Measurements from ENCODE around the gene WIPF2. TPM values are rescaled to one million over a fixed set of nuclear protein-coding genes. Genes with fewer than 3 reads are reported as not detected.

Gene WIPF2
- total RNA-seq, 1 experiment from 2014 or later, result 30.4 TPM

- ATAC-seq (no peak), DNase-seq (ENCODE audit: low read depth, low spot score) (no peak)
- ChIA-PET CTCF (interaction anchor here (0.6 kb wide), 1 partner anchor 117 kb away, joined by 3 read pairs; no protein-coding TSS in a partner anchor), POLR2A (interaction anchor here (0.6 to 1.0 kb wide), 2 partner anchors 34 to 57 kb away, joined by 4 read pairs; no protein-coding TSS in a partner anchor), RAD21 (ENCODE audit: low non-redundant PET in 1 of 2, low total read pairs in 2 of 2, uncharacterized antibody in 2 of 2, unreplicated experiment in 2 of 2) (no interaction called here)
- Histone ChIP-seq H3K9me3 (ENCODE audit: control insufficient read depth in 1 of 2, insufficient read depth in 1 of 2, low read depth in 1 of 2, low read length in 2 of 2) (no peaks in the 10 kb centered on the region), H3K9ac (ENCODE audit: low read length) (no peak overlapping the region), H3K27ac (ENCODE audit: low read depth, low read length) (no peak overlapping the region), H3K4me1 (ENCODE audit: control insufficient read depth in 1 of 2, insufficient read depth in 2 of 2, low read length in 2 of 2) (peaks cover 14 to 24% of the 10 kb centered on the region in 2 experiments), H3K79me2 (ENCODE audit: insufficient read depth, low read length) (peaks cover 4% of the 10 kb centered on the region; the same call in 1 of the 2 replicates), H3K4me3 (replicated peaks in 1 of 2; ENCODE audit: low read depth in 1 of 2, low read length in 2 of 2) (no peak overlapping the region), H4K20me1 (ENCODE audit: insufficient read depth) (no peaks in the 10 kb centered on the region), H3K36me3 (ENCODE audit: control insufficient read depth in 1 of 2, insufficient read depth in 2 of 2, low read length in 2 of 2) (peaks cover 36 to 43% of the 10 kb centered on the region in 2 experiments), H2AFZ (ENCODE audit: low read depth, low read length, poor library complexity, severe bottlenecking) (no peak overlapping the region), H3K27me3 (ENCODE audit: insufficient read depth, low read length) (no peaks in the 10 kb centered on the region), H3K9me2 (ENCODE audit: insufficient read depth) (no peaks in the 10 kb centered on the region), H3K4me2 (ENCODE audit: low read length) (no peak overlapping the region)
- intact Hi-C loops (cut with micrococcal nuclease), result no loop called here
- BruUV-seq (replicated peaks), result no TSS peak
- TF ChIP-seq TCF7L2 (IDR thresholded peaks at IDR 0.05; ENCODE audit: borderline replicate concordance, extremely low read depth, insufficient read depth, insufficient read length) (no peak), REST (IDR thresholded peaks at IDR 0.05; ENCODE audit: low read depth) (no peak), EGR1 (IDR thresholded peaks at IDR 0.05; ENCODE audit: low read depth) (no peak)
These were observed 45.9 kb upstream of the WIPF2 start for GRCh38 chr17:40173091-40173777.

GRCh38 chr17:40173778-40174135, 45.3 kb upstream of the WIPF2 start:
- Histone ChIP-seq H3K27me3 (ENCODE audit: insufficient read depth, low read length) (no peaks in the 10 kb centered on the region), H3K9me3 (ENCODE audit: control insufficient read depth in 1 of 2, insufficient read depth in 1 of 2, low read depth in 1 of 2, low read length in 2 of 2) (no peaks in the 10 kb centered on the region), H3K27ac (ENCODE audit: low read depth, low read length) (no peak overlapping the region), H3K9me2 (ENCODE audit: insufficient read depth) (no peaks in the 10 kb centered on the region), H3K9ac (ENCODE audit: low read length) (no peak overlapping the region), H2AFZ (ENCODE audit: low read depth, low read length, poor library complexity, severe bottlenecking) (no peak overlapping the region), H3K4me3 (replicated peaks in 1 of 2; ENCODE audit: low read depth in 1 of 2, low read length in 2 of 2) (no peak overlapping the region), H3K79me2 (ENCODE audit: insufficient read depth, low read length) (peaks cover 2% of the 10 kb centered on the region; the same call in 1 of the 2 replicates), H3K36me3 (ENCODE audit: control insufficient read depth in 1 of 2, insufficient read depth in 2 of 2, low read length in 2 of 2) (peaks cover 35 to 40% of the 10 kb centered on the region in 2 experiments), H3K4me1 (ENCODE audit: control insufficient read depth in 1 of 2, insufficient read depth in 2 of 2, low read length in 2 of 2) (peaks cover 19 to 28% of the 10 kb centered on the region in 2 experiments), H3K4me2 (ENCODE audit: low read length) (no peak overlapping the region), H4K20me1 (ENCODE audit: insufficient read depth) (no peaks in the 10 kb centered on the region)
- ChIA-PET RAD21 (ENCODE audit: low non-redundant PET in 1 of 2, low total read pairs in 2 of 2, uncharacterized antibody in 2 of 2, unreplicated experiment in 2 of 2) (no interaction called here), POLR2A (no interaction called here), CTCF (interaction anchor here (0.6 kb wide), 1 partner anchor 116 kb away, joined by 3 read pairs; no protein-coding TSS in a partner anchor)
- no TSS peak for BruUV-seq (replicated peaks)
- no peak for ATAC-seq
- intact Hi-C loops (cut with micrococcal nuclease), result no loop called here
- DNase-seq (ENCODE audit: low read depth, low spot score), result no peak
- TF ChIP-seq FOSL1 (IDR thresholded peaks at IDR 0.05; ENCODE audit: low read depth) (no peak), REST (IDR thresholded peaks at IDR 0.05; ENCODE audit: low read depth) (no peak), CEBPB (IDR thresholded peaks at IDR 0.05; ENCODE audit: low read depth) (no peak), SIN3A (IDR thresholded peaks at IDR 0.05; ENCODE audit: low read depth) (no peak), RAD21 (IDR thresholded peaks at IDR 0.05; ENCODE audit: low read depth) (no peak), ELF1 (IDR thresholded peaks at IDR 0.05; ENCODE audit: borderline replicate concordance, low read depth) (no peak), MAX (IDR thresholded peaks at IDR 0.05) (no peak), YY1 (IDR thresholded peaks at IDR 0.05; ENCODE audit: extremely low read depth, insufficient replicate concordance, low read depth, low read length) (no peak), ATF3 (IDR thresholded peaks at IDR 0.05) (no peak), TCF7L2 (IDR thresholded peaks at IDR 0.05; ENCODE audit: borderline replicate concordance, extremely low read depth, insufficient read depth, insufficient read length) (no peak)

Measured in HCT116 (cell line).